GM23338 (cell line): ENCODE results near the gene MBLAC1.

Experiments used
- POLR2AphosphoS5 ChIP-seq: IDR thresholded peaks from 2 replicates; pipeline ENCODE4 v1.6.1; 2016; ENCODE audit warnings: antibody characterized with exemption, low read depth
- TF ChIP-seq, protein P1 (sequence below), 2 experiments: fragments of 200-600 bp in 1 of 2; sonication (generic) in 1 of 2; conservative IDR thresholded peaks; 2 replicates each; pipeline versions ENCODE4 v1.5.1 to v1.6.1; 2016 to 2017; ENCODE audit warnings: antibody characterized with exemption in 2 of 2, low read depth in 2 of 2, mild to moderate bottlenecking in 2 of 2, moderate library complexity in 1 of 2

- no peak for TF ChIP-seq POLR2AphosphoS5
- TF ChIP-seq, protein P1, sequence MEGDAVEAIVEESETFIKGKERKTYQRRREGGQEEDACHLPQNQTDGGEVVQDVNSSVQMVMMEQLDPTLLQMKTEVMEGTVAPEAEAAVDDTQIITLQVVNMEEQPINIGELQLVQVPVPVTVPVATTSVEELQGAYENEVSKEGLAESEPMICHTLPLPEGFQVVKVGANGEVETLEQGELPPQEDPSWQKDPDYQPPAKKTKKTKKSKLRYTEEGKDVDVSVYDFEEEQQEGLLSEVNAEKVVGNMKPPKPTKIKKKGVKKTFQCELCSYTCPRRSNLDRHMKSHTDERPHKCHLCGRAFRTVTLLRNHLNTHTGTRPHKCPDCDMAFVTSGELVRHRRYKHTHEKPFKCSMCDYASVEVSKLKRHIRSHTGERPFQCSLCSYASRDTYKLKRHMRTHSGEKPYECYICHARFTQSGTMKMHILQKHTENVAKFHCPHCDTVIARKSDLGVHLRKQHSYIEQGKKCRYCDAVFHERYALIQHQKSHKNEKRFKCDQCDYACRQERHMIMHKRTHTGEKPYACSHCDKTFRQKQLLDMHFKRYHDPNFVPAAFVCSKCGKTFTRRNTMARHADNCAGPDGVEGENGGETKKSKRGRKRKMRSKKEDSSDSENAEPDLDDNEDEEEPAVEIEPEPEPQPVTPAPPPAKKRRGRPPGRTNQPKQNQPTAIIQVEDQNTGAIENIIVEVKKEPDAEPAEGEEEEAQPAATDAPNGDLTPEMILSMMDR (conservative IDR thresholded peaks at IDR 0.05; ENCODE audit: low read depth in 2 of 2): peak; percentile 26 to 33
These were observed 17.1 kb upstream of the MBLAC1 start for GRCh38 chr7:100109521-100110163.
